ENCODE data around the gene CDYL. TPM values are rescaled to one million over a fixed set of nuclear protein-coding genes. Genes with fewer than 3 reads are reported as not detected.

Gene CDYL
- total RNA-seq, 5 donors from 2014 or later (not counting 1 experiment from before 2014, with no cell fraction given), result 24.7 to 36.8 (median 30.2) TPM

- no peaks in the 10 kb centered on the region for H3K4me1 ChIP-seq (ENCODE audit: control insufficient read depth in 1 of 2, extremely low read depth in 1 of 2, insufficient read depth in 2 of 2, low read length in 2 of 2)
- peaks cover 11 to 18% of the 10 kb centered on the region in 2 donors for H3K27me3 Mint-ChIP-seq
Measured at GRCh38 chr6:4969609-4970285, 193.5 kb downstream of the CDYL start.

DNA sequence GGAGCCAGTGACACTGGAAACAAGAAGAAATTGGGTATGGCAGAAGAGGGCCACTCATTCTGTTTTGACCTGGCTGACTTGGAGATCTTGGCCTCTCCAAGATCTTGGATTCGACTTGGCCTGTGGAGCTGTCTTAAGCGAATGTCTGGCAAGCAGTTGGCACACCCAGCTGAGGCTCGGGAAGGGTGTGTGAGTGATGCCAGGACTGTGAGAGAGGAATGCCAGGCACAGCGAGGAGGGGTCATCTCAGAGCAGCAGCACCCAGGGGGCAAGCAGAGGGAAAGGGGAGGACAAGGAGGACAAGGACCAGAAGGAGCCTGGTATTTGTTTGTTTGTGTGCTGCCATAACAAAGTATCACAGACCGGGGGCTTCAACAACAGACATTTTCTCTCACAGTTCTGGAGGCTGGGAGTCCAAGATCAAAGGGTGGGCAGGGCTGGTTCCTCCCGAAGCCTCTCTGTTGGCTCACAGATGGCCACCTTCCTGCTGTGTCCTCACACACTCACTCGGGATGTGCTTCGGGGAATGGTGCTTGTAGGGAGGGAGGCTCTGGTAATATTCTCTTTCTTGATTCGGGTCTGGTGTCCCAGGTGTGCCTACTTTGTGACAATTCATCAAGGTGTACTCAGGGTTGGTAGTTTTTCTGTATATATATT lies 194.7 kb downstream of the CDYL start:
- H3K4me3 Mint-ChIP-seq, result no peak overlapping the region
- no peaks in the 10 kb centered on the region for H3K9me3 ChIP-seq
- H3K4me1 ChIP-seq (ENCODE audit: control insufficient read depth in 1 of 2, extremely low read depth in 1 of 2, insufficient read depth in 2 of 2, low read length in 2 of 2), result no peaks in the 10 kb centered on the region
- no peak overlapping the region for H3K27ac Mint-ChIP-seq
- ChIA-PET POLR2A (no interaction called here), CTCF (no interaction called here)
- 67% methylated on average over 5 of the region's 9 CpGs for WGBS (ENCODE audit: insufficient coverage)
- peaks cover 9 to 14% of the 10 kb centered on the region in 2 donors for H3K27me3 Mint-ChIP-seq
- H3K27me3 ChIP-seq (replicated peaks in 1 of 2; ENCODE audit: control insufficient read depth in 2 of 2, extremely low read depth in 1 of 2, insufficient read depth in 2 of 2, low read length in 1 of 2), result peaks cover 0 to 14% of the 10 kb centered on the region in 2 experiments
- H3K4me3 ChIP-seq (ENCODE audit: control insufficient read depth in 1 of 2, extremely low read depth in 1 of 2, low read length in 1 of 2), result no peak overlapping the region
- no peak overlapping the region for H3K27ac ChIP-seq (ENCODE audit: low read length)
- ATAC-seq (replicated peaks in 1 of 4), result no peak
- H3K4me1 Mint-ChIP-seq, result no peaks in the 10 kb centered on the region
- H3K9me3 Mint-ChIP-seq, result no peaks in the 10 kb centered on the region
- DNase-seq, result no peak
- no peaks in the 10 kb centered on the region for H3K36me3 ChIP-seq (ENCODE audit: control insufficient read depth in 2 of 2, extremely low read depth in 1 of 2, insufficient read depth in 1 of 2, low read length in 1 of 2)
- H3K36me3 Mint-ChIP-seq, result no peaks in the 10 kb centered on the region

More at GRCh38 chr6:4969609-4970285, 193.5 kb downstream of the CDYL start:
- Histone ChIP-seq H3K9me3 (no peaks in the 10 kb centered on the region), H3K27ac (ENCODE audit: low read length) (no peak overlapping the region), H3K27me3 (replicated peaks in 1 of 2; ENCODE audit: control insufficient read depth in 2 of 2, extremely low read depth in 1 of 2, insufficient read depth in 2 of 2, low read length in 1 of 2) (peaks cover 0 to 15% of the 10 kb centered on the region in 2 experiments), H3K36me3 (ENCODE audit: control insufficient read depth in 2 of 2, extremely low read depth in 1 of 2, insufficient read depth in 1 of 2, low read length in 1 of 2) (no peaks in the 10 kb centered on the region), H3K4me3 (ENCODE audit: control insufficient read depth in 1 of 2, extremely low read depth in 1 of 2, low read length in 1 of 2) (no peak overlapping the region)
- Mint-ChIP-seq H3K9me3 (no peaks in the 10 kb centered on the region), H3K4me3 (no peak overlapping the region), H3K36me3 (no peaks in the 10 kb centered on the region), H3K27ac (no peak overlapping the region), H3K4me1 (no peaks in the 10 kb centered on the region)
- POLR2A ChIA-PET, result no interaction called here
- no peak for ATAC-seq (replicated peaks in 1 of 4)
- CTCF ChIA-PET, result no interaction called here
- no CpG with 5 or more reads among the region's 8 CpGs for WGBS (ENCODE audit: insufficient coverage)
- no peak for DNase-seq

DNA sequence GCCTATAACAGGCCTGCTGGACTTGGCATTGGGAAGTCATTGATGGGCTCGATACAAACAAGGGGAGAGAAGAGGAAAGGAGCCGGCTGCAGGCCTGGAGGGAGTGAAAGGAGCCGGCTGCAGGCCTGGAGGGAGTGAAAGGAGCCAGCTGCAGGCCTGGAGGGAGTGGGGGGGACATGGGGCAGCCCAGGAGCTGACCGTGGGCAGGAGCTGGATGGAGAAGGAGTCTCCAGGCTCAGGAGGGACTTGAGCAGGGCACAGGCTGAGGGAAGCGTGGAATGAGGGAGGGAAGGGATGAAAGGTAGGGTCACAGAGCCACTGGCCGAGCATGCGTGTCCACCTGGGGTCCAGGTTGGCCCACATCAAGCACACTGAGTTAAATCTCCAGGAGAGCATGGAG lies 195.6 kb downstream of the CDYL start:
- H3K27ac ChIP-seq (ENCODE audit: low read length), result no peak overlapping the region
- no peaks in the 10 kb centered on the region for H3K36me3 Mint-ChIP-seq
- H3K27ac Mint-ChIP-seq, result no peak overlapping the region
- peaks cover 6% of the 10 kb centered on the region in 3 donors for H3K9me3 Mint-ChIP-seq
- no peak overlapping the region for H3K4me3 ChIP-seq (ENCODE audit: control insufficient read depth in 1 of 2, extremely low read depth in 1 of 2, low read length in 1 of 2)
- H3K9me3 ChIP-seq, result no peaks in the 10 kb centered on the region
- H3K36me3 ChIP-seq (ENCODE audit: control insufficient read depth in 2 of 2, extremely low read depth in 1 of 2, insufficient read depth in 1 of 2, low read length in 1 of 2), result no peaks in the 10 kb centered on the region
- no peak overlapping the region for H3K4me3 Mint-ChIP-seq
- peaks cover 0 to 12% of the 10 kb centered on the region in 2 experiments for H3K27me3 ChIP-seq (replicated peaks in 1 of 2; ENCODE audit: control insufficient read depth in 2 of 2, extremely low read depth in 1 of 2, insufficient read depth in 2 of 2, low read length in 1 of 2)
- H3K4me1 ChIP-seq (ENCODE audit: control insufficient read depth in 1 of 2, extremely low read depth in 1 of 2, insufficient read depth in 2 of 2, low read length in 2 of 2), result no peaks in the 10 kb centered on the region
- ChIA-PET POLR2A (no interaction called here), CTCF (no interaction called here)
- H3K4me1 Mint-ChIP-seq, result no peaks in the 10 kb centered on the region
- 75% methylated on average over 5 of the region's 7 CpGs for WGBS (ENCODE audit: insufficient coverage)
- peaks cover 6 to 19% of the 10 kb centered on the region in 2 donors for H3K27me3 Mint-ChIP-seq
- ATAC-seq (replicated peaks in 1 of 4) (no peak), DNase-seq (no peak)

- ChIA-PET CTCF (no interaction called here), POLR2A (no interaction called here)
- DNase-seq (no peak), ATAC-seq (replicated peaks in 1 of 4) (no peak)
- Mint-ChIP-seq H3K4me3 (no peak overlapping the region), H3K4me1 (no peaks in the 10 kb centered on the region), H3K27me3 (peaks cover 9 to 22% of the 10 kb centered on the region in 2 donors), H3K27ac (no peak overlapping the region), H3K36me3 (no peaks in the 10 kb centered on the region), H3K9me3 (peaks cover 8 to 9% (median 9%) of the 10 kb centered on the region in 3 donors)
- 86% methylated on average over 5 of the region's 10 CpGs for WGBS (ENCODE audit: insufficient coverage)
- Histone ChIP-seq H3K9me3 (no peaks in the 10 kb centered on the region), H3K4me1 (ENCODE audit: control insufficient read depth in 1 of 2, extremely low read depth in 1 of 2, insufficient read depth in 2 of 2, low read length in 2 of 2) (no peaks in the 10 kb centered on the region), H3K36me3 (ENCODE audit: control insufficient read depth in 2 of 2, extremely low read depth in 1 of 2, insufficient read depth in 1 of 2, low read length in 1 of 2) (no peaks in the 10 kb centered on the region), H3K4me3 (ENCODE audit: control insufficient read depth in 1 of 2, extremely low read depth in 1 of 2, low read length in 1 of 2) (no peak overlapping the region), H3K27me3 (replicated peaks in 1 of 2; ENCODE audit: control insufficient read depth in 2 of 2, extremely low read depth in 1 of 2, insufficient read depth in 2 of 2, low read length in 1 of 2) (peaks cover 0 to 12% of the 10 kb centered on the region in 2 experiments), H3K27ac (ENCODE audit: low read length) (no peak overlapping the region)
Measured at GRCh38 chr6:4972438-4972837, 196.2 kb downstream of the CDYL start.

DNA sequence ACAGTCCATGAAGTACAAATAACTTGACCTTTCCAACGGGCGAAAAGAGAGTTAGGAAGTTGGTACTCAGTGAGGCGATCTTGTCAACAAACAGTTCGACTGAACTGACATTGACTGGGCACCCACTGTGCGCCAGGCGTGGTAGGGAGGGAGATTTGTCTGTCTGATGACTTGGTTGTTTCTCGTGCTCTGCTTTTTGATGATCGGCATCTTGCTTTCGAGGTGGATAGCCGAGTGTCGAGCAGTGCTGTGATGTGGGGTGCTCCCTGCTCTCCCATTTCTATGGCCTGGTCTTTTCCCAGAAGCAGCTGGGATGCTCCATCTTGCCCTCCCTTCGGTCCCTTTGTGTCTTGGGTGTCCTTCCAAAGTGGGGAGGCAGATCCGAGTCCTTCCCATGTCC lies 197.2 kb downstream of the CDYL start:
- Mint-ChIP-seq H3K4me3 (no peak overlapping the region), H3K27ac (no peak overlapping the region), H3K36me3 (no peaks in the 10 kb centered on the region), H3K27me3 (peaks cover 9 to 22% of the 10 kb centered on the region in 2 donors), H3K9me3 (peaks cover 9 to 13% (median 9%) of the 10 kb centered on the region in 3 donors), H3K4me1 (no peaks in the 10 kb centered on the region)
- ATAC-seq (replicated peaks in 1 of 4) (no peak), DNase-seq (no peak)
- 94% methylated on average over 9 of the region's 13 CpGs for WGBS (ENCODE audit: insufficient coverage)
- Histone ChIP-seq H3K36me3 (ENCODE audit: control insufficient read depth in 2 of 2, extremely low read depth in 1 of 2, insufficient read depth in 1 of 2, low read length in 1 of 2) (no peaks in the 10 kb centered on the region), H3K9me3 (no peaks in the 10 kb centered on the region), H3K4me3 (ENCODE audit: control insufficient read depth in 1 of 2, extremely low read depth in 1 of 2, low read length in 1 of 2) (no peak overlapping the region), H3K27ac (ENCODE audit: low read length) (no peak overlapping the region), H3K27me3 (replicated peaks in 1 of 2; ENCODE audit: control insufficient read depth in 2 of 2, extremely low read depth in 1 of 2, insufficient read depth in 2 of 2, low read length in 1 of 2) (peaks cover 0 to 15% of the 10 kb centered on the region in 2 experiments), H3K4me1 (ENCODE audit: control insufficient read depth in 1 of 2, extremely low read depth in 1 of 2, insufficient read depth in 2 of 2, low read length in 2 of 2) (no peaks in the 10 kb centered on the region)
- POLR2A ChIA-PET, result no interaction called here
- CTCF ChIA-PET, result no interaction called here

DNA sequence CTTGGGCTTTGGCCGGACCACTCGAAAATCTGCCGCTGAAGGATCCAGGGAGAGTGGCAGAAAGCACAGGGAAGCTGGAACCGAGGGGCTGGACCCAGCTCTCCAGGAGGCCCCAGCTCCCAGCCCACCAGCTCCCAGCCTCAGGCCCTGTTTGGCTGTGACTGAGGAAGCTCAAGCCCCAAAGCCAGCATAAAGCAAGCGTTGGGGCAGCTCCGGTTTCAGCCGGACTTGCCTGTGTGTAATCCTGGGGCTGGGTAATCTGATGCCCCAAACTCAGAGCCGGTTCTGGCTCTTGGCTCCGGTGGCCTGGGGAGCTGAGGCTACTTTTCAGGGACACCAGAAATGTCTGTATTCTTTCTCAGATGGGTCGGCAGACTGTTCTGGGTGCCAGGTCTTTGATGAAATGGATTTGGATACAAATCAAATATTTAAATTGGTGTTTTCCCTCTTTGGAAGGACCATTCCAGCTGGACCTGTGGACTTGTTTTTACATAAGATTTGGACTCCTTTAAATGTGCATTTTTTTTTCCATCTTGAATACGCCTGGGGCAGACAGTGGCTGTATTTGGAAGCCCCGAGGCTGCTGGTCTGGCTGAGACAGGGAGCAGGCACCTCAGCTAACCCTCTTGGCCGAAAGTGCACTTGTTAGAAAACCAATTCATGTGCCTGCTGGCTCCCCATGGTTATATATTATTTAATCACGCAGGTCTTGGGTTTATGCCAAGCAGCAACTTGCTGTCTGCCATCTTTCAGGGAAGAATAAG lies 198.0 kb downstream of the CDYL start:
- Mint-ChIP-seq H3K9me3 (peaks cover 9 to 13% (median 12%) of the 10 kb centered on the region in 3 donors), H3K4me1 (no peaks in the 10 kb centered on the region), H3K4me3 (no peak overlapping the region), H3K36me3 (no peaks in the 10 kb centered on the region), H3K27me3 (peaks cover 9 to 22% of the 10 kb centered on the region in 2 donors), H3K27ac (no peak overlapping the region)
- no peak overlapping the region for H3K27ac ChIP-seq (ENCODE audit: low read length)
- no peak overlapping the region for H3K4me3 ChIP-seq (ENCODE audit: control insufficient read depth in 1 of 2, extremely low read depth in 1 of 2, low read length in 1 of 2)
- WGBS (ENCODE audit: insufficient coverage), result 76% methylated on average over 10 of the region's 14 CpGs
- peaks cover 0 to 15% of the 10 kb centered on the region in 2 experiments for H3K27me3 ChIP-seq (replicated peaks in 1 of 2; ENCODE audit: control insufficient read depth in 2 of 2, extremely low read depth in 1 of 2, insufficient read depth in 2 of 2, low read length in 1 of 2)
- DNase-seq (no peak), ATAC-seq (replicated peaks in 1 of 4) (no peak)
- H3K9me3 ChIP-seq, result no peaks in the 10 kb centered on the region
- no peaks in the 10 kb centered on the region for H3K4me1 ChIP-seq (ENCODE audit: control insufficient read depth in 1 of 2, extremely low read depth in 1 of 2, insufficient read depth in 2 of 2, low read length in 2 of 2)
- ChIA-PET CTCF (no interaction called here), POLR2A (no interaction called here)
- no peaks in the 10 kb centered on the region for H3K36me3 ChIP-seq (ENCODE audit: control insufficient read depth in 2 of 2, extremely low read depth in 1 of 2, insufficient read depth in 1 of 2, low read length in 1 of 2)
